Measurements from ENCODE around the gene SEC24C. TPM values are rescaled to one million over a fixed set of nuclear protein-coding genes. Genes with fewer than 3 reads are reported as not detected.

Gene SEC24C
- total RNA-seq, 1 donor from 2014 or later = 102 TPM

- Mint-ChIP-seq H3K36me3 (ENCODE audit: low read depth, unreplicated experiment) (peaks cover 7% of the 10 kb centered on the region), H3K4me1 (ENCODE audit: unreplicated experiment) (peaks cover 31% of the 10 kb centered on the region), H3K27me3 (ENCODE audit: unreplicated experiment) (peaks cover 15% of the 10 kb centered on the region), H3K9me3 (ENCODE audit: unreplicated experiment) (no peaks in the 10 kb centered on the region), H3K27ac (ENCODE audit: unreplicated experiment) (peak overlapping the region; percentile 100), H3K4me3 (ENCODE audit: unreplicated experiment) (peak overlapping the region; percentile 99)
- DNase-seq (ENCODE audit: low spot score) = no peak
- no peak for TF ChIP-seq CTCF (IDR thresholded peaks at IDR 0.05; ENCODE audit: unreplicated experiment)
These were observed 756 bp upstream of the SEC24C start for GRCh38 chr10:73743327-73743904.

- peaks cover 12% of the 10 kb centered on the region for H3K36me3 Mint-ChIP-seq (ENCODE audit: low read depth, unreplicated experiment)
- H3K4me1 Mint-ChIP-seq (ENCODE audit: unreplicated experiment) = peaks cover 35% of the 10 kb centered on the region
- no peaks in the 10 kb centered on the region for H3K9me3 Mint-ChIP-seq (ENCODE audit: unreplicated experiment)
- H3K27me3 Mint-ChIP-seq (ENCODE audit: unreplicated experiment) = peaks cover 15% of the 10 kb centered on the region
- no peak for TF ChIP-seq CTCF (IDR thresholded peaks at IDR 0.05; ENCODE audit: unreplicated experiment)
- peak overlapping the region; percentile 99 for H3K4me3 Mint-ChIP-seq (ENCODE audit: unreplicated experiment)
- peak; percentile 66 for DNase-seq (ENCODE audit: low spot score)
- peak overlapping the region; percentile 100 for H3K27ac Mint-ChIP-seq (ENCODE audit: unreplicated experiment)
These were observed 448 bp downstream of the SEC24C start for GRCh38 chr10:73744664-73744975.

GRCh38 chr10:73746721-73747120 lies 2.5 kb downstream of the SEC24C start:
- Mint-ChIP-seq H3K4me1 (ENCODE audit: unreplicated experiment) (peaks cover 35% of the 10 kb centered on the region), H3K9me3 (ENCODE audit: unreplicated experiment) (no peaks in the 10 kb centered on the region), H3K36me3 (ENCODE audit: low read depth, unreplicated experiment) (peaks cover 25% of the 10 kb centered on the region), H3K27ac (ENCODE audit: unreplicated experiment) (peak overlapping the region; percentile 52), H3K4me3 (ENCODE audit: unreplicated experiment) (no peak overlapping the region), H3K27me3 (ENCODE audit: unreplicated experiment) (peaks cover 15% of the 10 kb centered on the region)
- TF ChIP-seq CTCF (IDR thresholded peaks at IDR 0.05; ENCODE audit: unreplicated experiment) = no peak
- no peak for DNase-seq (ENCODE audit: low spot score)

- H3K27me3 Mint-ChIP-seq (ENCODE audit: unreplicated experiment) = no peaks in the 10 kb centered on the region
- no peak for DNase-seq (ENCODE audit: low spot score)
- H3K27ac Mint-ChIP-seq (ENCODE audit: unreplicated experiment) = no peak overlapping the region
- no peak for TF ChIP-seq CTCF (IDR thresholded peaks at IDR 0.05; ENCODE audit: unreplicated experiment)
- peaks cover 30% of the 10 kb centered on the region for H3K36me3 Mint-ChIP-seq (ENCODE audit: low read depth, unreplicated experiment)
- H3K4me3 Mint-ChIP-seq (ENCODE audit: unreplicated experiment) = no peak overlapping the region
- H3K9me3 Mint-ChIP-seq (ENCODE audit: unreplicated experiment) = no peaks in the 10 kb centered on the region
- peaks cover 13% of the 10 kb centered on the region for H3K4me1 Mint-ChIP-seq (ENCODE audit: unreplicated experiment)
These were observed 6.6 kb downstream of the SEC24C start for GRCh38 chr10:73750819-73751218.

- H3K9me3 Mint-ChIP-seq (ENCODE audit: unreplicated experiment) = no peaks in the 10 kb centered on the region
- no peak for TF ChIP-seq CTCF (IDR thresholded peaks at IDR 0.05; ENCODE audit: unreplicated experiment)
These were observed 12.0 kb downstream of the SEC24C start for GRCh38 chr10:73756183-73756582.

More at GRCh38 chr10:73756183-73756582, 12.0 kb downstream of the SEC24C start:
- Mint-ChIP-seq H3K4me1 (ENCODE audit: unreplicated experiment) (peaks cover 2% of the 10 kb centered on the region), H3K36me3 (ENCODE audit: low read depth, unreplicated experiment) (peaks cover 34% of the 10 kb centered on the region), H3K27ac (ENCODE audit: unreplicated experiment) (no peak overlapping the region), H3K27me3 (ENCODE audit: unreplicated experiment) (peaks cover 1% of the 10 kb centered on the region), H3K4me3 (ENCODE audit: unreplicated experiment) (no peak overlapping the region)
- no peak for DNase-seq (ENCODE audit: low spot score)
